Left forelimb (tissue), 1 donor: Measurements from ENCODE around the gene BCAS3.

Experiments used
- DNase-seq: peaks from one replicate; pipeline ENCODE4 v3.0.0-alpha.2; 2018; ENCODE audit warnings: low spot score

Gene BCAS3

DNA sequence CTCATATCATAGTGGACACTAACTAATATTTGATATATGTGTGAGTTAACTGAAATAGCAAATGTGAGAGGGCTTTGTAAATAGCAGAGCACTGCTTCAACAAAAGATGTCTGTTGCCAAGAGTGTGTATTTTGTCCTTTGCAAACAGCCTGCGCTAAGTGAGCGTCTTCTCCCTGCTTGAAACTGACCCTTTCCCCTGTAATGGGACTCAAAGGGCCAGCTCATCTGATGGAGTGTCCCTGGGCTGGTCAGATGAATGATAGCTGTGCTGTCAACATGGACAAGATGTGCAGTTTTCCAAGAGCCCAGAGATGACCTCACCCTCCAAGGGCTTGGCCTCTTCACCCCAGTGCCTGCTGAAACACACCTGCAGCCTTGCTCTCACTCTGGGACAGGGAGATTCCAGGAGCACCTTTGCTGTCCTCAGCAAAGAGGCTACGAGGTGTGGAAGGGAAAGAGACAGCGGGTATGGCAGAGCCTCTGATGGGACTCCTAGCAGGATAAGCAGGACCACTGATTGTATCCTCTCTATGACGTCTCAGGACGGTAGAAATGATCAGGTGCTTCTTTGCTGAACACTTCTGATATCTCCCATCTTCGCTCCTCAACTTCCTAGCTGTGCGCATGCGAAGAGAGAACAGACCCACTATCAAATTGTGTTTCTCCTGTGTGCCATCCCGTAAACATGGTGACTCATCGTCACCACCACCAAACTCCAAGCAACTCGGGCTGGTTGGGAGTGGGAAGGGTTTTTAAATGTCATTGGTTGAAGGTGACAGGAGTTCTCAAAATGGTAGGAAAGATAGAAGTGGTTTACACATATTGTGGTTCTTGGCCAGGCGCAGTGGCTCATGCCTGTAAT, 686.2 kb downstream of the BCAS3 start:
- DNase-seq: no peak

DNA sequence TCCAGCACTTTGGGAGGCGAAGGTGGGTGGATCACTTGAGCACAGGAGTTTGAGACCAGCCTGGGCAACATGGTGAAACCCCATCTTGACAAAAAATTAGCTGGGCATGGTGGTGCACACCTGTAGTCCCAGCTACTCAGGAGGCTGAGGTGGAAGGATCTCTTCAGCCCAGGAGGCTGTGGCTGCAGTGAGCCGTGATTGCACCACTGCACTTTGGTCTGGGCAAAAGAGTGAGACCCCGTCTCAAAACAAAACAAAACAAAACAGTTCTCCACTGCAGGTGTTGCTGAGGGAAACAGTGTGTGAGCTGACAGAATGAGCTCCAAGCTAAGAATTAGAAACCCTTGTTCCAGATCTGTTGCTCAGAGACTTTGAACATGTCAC, 686.8 kb downstream of the BCAS3 start:
- DNase-seq: no peak

DNA sequence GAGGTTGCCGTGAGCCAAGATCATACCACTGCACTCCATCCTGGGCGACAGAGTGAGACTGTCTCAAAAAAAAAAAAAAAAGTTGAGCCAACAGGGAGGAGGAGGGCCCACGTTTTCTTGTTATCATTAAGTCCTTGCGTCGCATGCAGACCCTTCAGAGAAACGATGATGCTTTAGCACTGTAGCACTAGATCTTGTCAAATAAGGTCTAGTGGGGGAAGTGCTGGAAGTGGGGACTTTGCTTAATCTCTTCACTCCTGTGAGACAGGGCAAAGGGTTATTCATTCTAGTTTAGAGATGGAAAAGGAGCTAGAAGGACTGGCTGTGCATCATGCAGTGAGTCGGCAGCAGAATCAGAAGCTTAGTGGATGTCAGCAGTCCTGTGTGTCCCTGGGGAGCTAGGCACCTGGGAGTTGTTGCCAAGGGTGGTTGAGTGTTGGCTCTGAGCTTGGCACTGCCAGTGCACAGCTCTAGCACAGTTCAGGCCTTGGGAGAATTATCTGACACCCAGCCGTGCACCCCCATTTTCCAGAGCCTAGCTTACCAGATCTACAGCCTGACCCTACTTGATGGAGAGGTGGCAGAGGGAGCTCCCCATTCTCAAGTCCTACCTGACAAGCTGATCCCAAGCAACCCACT, 688.5 kb downstream of the BCAS3 start:
- no peak for DNase-seq

DNA sequence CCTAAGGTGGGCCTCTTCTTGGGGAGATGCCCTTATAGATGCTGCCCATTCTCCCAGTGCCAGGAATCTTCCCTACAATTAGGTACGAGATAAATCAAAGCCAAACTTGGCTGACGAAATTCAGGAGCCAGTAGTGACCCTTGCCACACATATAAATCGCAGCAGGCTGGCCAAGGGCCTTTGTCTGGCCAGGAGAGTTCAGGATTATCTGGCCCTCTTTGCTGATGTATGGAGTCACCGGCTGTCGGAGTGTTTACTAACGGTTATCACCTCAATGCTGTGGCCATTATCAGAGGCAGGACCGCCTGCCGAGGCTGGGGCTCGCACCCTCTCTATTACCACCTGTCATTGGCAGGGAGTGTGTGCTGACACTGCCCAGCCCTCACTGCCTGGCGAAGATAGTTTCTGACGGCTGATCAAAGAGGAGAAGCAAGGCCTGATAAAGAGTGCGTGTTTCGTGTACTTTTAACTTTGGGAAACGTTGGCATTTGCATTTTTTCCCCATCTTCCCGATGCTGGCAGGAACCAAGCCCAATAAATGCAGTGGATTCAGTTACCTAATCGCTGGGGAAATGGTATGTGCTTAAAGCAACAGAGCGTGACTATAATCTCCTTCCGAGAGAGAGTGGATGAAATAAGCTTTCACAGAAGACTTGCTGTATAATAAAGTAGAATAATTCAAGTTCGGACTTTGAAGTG, 689.2 kb downstream of the BCAS3 start:
- no peak for DNase-seq

DNA sequence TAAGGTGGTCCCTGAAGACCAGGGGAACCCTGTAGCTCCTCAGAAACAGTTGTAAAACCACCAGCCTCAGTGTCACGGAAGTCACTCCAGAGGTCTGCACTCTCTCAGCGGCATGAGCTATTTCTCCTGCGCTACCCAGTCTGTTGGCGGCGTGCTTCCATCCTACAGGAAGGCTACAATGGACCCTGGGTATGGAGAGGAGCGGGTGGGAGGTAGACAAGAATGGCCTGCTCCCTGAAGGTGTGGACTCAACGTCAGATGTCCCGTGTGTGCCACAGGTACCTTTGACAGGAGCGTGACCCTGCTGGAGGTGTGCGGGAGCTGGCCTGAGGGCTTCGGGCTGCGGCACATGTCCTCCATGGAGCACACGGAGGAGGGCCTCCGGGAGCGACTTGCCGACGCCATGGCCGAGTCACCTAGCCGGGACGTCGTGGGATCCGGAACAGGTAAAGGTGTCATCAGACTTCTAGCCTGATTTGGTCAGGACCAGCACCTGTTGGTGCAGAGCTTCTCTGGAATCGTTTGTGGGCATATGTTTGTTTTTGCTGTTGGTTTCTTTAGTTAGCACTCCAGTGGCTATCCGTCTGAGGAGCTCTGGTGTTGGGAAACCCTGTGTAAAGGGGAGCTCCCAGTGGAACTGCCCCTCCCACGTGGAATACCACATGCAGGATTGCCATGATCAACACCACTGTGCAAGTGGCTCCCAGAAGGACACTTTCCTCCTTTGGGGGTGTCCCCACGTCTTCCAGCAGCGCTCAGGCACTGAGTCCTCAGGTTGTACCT, 690.6 kb downstream of the BCAS3 start:
- DNase-seq: no peak

DNA sequence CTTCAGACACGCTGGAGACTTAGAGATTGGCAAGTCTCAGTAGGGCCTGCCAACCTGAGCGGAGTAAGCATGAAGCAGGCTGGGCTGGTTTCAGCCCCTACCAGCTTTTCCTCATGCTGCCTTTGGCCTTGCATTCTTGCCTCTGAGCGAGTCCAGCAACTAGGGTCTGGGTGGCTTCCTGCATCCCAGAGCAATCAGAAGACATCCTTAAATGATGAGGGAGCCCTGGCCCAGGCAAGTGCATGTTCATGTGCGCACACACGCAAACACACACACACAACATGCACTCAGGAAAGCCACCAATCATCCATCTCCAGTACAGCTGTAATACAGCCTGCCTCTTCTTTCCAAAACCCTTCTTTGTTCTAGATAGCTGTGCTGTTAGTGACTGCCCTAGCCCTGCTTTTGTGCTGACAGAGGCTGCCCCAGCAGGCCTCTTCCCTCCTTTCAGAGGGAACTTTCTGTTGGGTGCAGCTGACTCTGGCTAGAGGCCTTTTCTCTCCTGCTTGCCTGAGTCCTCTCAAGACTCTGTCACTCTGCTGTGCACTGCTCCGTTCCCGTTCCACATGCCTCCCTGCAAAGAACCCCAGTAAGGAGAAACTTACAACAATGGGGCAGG, 691.3 kb downstream of the BCAS3 start:
- no peak for DNase-seq

DNA sequence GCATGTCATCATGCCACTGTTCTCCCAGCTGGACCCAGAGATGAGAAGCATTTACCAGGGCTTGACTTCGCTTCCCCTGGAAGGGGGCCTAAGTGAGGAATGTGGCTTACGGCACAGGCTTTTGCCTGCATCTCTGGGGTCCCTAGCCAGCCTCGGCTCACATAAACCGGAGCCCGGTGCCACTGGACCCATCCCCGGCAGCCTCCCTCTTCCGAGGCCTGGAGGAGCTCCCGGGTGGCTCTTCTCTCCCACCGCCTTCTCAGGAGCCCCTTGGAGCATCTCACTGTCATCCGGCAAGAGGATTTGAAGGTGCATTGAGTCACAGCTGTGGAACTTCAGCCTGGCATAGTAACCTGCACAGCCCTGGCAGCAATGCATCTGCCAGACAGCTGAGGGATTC, 692.1 kb downstream of the BCAS3 start:
- DNase-seq: no peak

DNA sequence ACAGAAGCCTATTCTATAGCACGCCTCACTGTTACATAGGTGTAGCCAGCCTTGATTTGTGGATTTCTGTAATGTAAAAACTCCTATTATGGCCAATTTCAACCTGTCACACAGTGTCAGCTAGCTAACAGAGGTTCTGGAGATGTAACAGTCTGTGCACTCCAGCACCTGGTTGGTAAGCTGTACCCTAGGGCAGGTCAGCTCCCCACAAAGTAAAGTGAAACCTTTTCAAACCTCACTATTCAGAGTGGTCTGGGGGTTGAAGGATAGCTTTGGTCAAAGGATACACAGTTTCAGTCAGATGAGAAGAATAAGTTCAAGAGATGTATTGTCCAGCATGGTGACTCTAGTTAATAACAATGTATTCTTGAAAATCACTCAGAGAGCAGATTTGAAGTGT, 693.5 kb downstream of the BCAS3 start:
- no peak for DNase-seq

DNA sequence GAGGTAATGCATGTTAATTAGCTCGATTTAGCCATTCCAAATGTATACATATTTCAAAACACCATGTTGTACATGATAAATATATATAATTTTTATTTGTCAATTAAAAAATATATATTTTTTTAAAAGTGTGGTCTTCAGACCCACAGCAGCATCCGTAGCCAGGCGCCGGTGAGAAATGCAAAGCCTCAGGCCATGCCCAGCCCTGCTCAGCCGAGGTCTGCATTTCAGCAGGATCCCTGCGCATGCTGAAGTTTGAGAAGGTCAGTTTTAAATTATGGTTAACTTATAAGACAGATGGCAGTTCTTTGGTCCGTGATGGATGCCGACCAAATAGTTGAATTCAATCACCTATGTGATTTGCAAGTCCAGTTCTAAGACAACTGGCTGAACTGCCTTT, 694.0 kb downstream of the BCAS3 start:
- no peak for DNase-seq

DNA sequence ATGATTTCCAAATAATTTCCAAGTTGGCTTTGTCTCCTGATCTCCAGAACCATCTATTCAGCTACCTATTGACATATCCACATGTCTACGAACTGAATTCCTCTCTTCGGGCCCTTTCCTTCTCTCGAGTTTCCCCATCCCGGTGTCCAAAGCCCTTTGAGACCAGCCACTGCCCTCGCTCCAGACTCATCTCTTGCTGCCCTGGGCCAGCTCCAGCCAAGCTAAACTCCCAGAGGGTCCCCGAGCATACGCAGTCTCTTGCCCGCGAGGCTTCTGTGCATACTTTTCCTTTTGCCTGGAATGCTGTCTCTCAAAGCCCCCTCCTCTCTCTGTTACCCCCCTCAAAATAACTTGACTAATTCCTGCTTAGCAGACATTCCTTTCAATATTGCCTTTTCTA, 694.8 kb downstream of the BCAS3 start:
- no peak for DNase-seq

DNA sequence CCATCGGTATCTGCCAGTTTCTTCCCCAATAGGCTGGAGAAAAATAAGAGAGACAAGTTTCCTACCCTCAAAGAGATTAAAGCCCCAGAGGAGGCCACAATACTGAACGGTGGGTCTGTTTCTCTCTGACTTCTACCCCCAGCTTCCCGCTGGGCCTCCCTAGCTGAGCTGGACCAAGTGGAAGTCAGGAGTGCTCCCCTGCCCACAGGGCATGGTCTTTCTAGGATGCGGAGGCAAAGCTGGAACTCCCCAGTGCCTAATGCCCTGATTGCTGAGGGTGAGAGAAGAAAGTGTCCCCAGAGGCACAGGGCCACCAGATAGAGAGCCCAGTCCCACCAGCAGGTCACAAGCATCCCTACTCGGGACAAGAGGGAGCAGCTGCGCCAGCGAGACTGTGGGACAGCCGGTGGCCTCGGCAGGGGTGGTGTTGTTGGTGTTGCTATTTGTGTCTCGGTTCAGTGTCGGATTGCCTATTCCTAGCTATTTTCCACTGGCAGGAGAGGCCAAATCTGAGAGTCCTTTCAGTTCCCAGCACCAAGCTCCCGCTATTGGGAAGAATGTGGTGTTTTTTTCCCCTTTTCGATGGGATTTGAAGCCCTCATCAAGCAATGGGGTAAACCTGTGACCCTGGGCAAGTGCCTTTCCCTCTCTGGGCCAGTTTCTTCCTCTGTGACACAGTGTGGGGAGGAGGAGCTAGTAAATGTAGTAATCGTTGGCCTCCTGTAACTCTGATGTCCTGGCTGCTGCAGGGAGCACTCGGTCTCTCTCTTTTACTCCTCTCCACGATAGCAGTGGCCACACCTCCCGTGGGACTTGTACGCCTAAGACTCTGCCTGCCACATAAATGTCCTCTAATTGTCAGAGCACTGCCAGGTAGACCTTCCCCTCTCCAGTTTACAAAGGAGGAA, 699.5 kb downstream of the BCAS3 start:
- DNase-seq: no peak

DNA sequence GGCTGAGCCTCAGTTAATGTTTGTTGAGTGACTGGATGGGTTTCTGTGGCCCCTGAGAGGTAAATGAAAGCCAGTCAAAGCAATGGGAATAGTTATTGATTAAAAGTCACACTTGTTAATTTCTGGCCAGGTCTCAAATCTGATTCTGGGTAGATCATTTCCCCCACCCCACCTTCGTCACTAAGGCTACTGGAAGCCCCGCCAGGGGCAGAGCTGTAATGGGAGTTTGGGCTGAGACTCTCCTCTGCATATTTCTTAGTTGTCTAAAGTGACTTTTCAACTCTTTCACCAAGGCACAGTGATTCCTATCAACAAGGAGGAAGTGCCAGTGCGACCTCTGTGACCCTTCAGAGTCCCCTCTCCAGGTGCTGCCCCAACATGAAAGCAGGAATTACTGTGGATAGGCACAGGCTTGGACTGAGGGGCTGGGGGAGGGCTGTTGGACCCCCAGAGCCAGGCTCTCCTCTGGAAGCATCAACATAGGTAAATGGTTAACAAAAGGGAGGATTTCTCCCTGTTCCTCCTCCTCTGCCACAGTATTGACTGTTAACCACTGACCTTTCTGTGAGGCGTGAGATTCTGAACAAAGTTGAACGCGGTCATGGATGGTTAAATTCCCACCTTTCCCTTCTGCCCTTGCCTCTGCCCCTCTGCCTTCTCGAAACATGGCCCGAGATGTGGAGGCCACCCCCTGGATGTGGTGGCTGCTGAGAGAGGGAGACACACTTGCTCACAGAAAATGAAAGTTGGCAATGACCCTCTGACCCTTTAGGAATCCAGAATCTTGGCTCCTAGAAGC, 701.2 kb downstream of the BCAS3 start:
- no peak for DNase-seq

DNA sequence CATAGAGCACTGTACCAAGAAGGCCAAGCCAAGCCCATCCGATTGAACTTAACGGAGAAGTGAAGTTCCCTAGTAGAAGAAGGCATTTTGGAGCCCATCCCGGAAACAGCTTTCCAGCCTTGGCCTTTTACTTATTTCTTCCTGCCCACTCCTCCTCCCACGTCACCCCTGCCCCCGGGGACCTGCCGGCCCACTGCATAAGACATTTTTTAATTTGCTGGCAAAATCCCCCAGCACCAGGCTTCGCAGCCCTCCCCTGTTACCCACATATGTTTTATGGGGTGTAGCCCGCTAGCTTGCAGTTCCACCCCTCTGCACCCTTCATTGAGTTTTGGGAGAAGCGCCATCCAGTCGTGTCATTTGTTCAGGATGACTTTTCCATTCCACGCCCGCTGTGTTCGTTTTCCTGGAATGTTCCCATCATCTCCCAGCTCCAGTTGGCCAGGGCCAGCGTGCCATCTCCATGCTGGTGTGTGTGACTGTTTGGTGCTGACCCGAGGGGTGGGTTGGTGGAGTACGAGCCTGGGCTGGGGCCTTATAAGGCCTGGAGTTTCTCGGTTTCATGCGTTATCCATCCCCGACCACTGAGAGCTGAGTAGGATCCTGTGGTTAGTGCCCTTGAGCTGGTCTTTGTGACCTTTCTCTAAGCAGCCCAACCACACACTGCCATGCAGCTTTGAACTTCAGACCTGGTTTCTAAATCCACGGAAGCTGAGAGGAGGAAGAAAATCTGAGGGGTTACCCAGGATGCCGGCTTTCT, 702.0 kb downstream of the BCAS3 start:
- DNase-seq: no peak

DNA sequence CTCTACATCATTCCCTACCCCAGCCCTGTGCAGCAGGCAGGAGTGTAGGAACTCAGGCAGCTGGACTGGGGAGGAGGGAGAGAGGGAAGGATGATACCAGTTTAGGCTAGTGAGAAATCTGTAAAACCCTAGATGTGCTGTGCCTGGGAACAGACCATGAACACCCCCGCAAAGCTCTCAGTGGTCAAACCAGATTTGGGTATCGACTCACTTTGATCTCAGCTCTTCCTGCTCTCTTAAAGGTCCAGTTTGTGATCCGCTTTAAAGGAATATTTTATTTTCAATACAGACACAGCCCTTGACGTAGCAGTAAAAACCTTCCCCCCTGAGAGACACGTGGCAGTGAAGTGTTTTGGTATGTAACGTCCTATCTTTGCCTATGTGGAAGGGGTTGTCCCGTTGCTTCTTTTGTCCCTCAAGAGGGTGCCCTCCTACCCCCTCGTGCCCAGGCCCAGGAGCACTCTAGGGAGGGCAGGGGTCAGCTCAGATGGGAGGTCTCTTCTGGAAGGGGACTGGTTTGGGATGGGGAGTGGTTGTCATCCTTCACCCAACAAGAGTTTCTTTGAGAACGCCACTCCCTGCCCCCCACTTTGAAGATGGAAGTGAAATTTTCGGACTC, 702.7 kb downstream of the BCAS3 start:
- DNase-seq: no peak

DNA sequence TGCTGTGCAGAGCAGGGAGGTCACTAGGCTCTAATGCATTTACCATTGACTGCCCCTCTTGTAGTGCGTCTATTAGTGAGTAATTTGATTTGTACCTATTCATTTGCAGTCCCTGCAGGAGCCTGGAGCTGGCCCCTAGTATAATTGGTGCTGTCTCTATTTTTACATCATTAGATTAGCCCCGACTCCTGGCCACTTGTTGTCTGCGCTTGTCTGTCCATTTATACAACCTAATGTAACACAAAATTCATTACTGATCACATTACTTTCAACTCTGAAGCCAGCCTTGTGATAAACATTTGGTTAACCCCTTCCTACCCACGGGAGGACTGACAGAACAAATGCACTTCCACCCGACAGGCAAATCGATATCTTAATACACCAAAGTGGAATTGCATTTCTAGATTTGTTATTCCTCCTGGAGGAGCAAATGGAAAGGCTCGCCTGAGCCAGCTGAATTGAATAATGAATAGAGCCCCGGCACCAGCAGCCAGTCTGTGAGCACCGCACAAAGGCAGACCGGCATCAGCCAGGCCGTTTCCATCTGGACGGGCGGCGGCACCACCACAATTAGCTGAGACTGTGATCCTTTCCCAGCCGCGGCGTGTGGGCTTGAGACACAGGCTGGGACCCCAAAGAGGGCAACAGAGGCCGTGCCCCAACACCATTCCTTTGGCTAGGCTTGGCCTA, 703.3 kb downstream of the BCAS3 start:
- no peak for DNase-seq

DNA sequence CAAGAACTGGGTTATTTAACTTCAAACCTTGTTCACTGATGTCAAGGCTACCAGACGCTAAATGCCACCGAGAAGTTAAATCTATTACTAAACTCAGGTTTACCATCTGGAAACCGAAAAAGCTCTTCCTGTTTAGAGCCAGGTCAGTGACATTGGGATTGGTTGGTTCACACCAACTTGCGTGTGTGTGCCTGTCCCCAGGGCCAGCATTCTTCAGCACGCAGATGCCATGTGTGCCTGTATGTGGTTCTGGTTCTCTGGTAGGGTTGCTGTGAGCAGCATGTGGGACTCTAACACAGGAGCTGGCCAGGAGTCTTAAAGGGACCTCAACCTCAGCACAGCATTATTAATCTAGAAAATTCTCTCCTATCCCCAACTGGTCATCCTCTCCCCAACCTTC, 703.9 kb downstream of the BCAS3 start:
- no peak for DNase-seq

DNA sequence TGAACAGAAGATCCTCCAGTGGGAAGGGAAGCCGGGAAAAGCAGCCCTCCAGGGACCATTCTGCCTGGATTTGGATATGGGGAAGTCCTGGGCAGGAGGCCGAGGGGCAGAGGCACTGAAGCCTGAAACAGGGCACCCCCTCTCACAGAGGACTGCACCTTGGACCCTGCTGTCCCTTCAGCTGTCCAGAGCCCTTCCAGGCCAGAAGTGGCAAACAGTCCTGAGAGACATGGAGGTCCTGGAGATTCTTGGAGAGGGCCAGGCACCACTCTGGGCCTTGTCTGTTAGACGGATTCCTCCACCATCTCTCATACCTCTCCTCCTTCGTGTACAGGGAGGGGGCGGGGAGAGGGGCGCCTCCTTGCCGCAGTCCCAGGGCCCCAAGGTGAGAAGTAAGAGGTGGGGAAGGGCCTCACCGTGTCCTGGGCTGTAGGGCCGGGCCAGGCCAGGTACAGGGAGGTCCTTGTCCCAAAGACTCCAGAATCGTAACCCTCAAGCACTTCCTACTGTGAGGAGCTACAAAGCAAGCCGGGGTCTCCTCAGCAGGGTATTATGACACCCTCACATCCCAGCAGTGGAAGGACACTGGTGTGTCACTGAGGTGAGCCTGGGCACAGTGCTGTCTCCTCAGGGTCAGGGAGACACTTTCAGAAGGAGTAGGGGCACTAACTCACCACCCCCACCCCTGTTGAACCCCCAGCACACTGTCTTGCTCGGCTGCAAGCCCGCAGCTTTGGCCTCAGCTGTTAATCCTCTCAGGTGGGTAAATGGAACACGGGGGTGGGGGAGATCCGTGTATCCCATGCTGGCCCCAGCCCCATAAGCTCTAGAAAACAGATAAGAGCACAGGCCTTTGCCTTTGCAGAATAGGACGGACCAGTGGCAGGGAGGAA, 705.4 kb downstream of the BCAS3 start:
- DNase-seq: no peak
